ENCODE results near the gene GRIN2A. TPM values are rescaled to one million over a fixed set of nuclear protein-coding genes. Genes with fewer than 3 reads are reported as not detected.

The GRIN2A gene
- total RNA-seq, 1 donor from 2014 or later, result not detected

DNA sequence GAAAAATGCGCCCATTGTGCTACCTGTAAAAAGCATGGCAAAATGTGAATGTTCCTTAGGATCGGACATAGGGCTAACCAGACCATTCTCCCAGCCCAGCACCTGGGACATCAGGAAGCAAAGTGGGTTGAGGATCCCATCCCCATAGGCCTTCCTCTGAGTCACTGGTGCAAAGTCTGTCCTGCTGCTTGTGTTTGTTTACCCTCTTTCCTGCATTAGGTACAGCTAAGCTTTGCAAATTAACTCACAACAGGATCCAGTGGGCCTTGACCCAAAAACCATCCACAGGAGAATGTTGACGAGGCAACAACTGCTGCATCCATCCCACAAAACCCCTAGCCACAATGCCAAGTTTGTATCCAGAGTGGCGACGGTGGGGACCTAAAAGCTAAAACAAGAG, 106.2 kb downstream of the GRIN2A start:
- Mint-ChIP-seq H3K27ac (ENCODE audit: unreplicated experiment) (no peak overlapping the region), H3K4me3 (ENCODE audit: unreplicated experiment) (no peak overlapping the region), H3K4me1 (ENCODE audit: low read depth) (no peaks in the 10 kb centered on the region), H3K27me3 (ENCODE audit: low read depth) (no peaks in the 10 kb centered on the region), H3K9me3 (ENCODE audit: low read depth) (peaks cover 5% of the 10 kb centered on the region), H3K36me3 (ENCODE audit: low read depth) (no peaks in the 10 kb centered on the region)
- TF ChIP-seq, protein P1, sequence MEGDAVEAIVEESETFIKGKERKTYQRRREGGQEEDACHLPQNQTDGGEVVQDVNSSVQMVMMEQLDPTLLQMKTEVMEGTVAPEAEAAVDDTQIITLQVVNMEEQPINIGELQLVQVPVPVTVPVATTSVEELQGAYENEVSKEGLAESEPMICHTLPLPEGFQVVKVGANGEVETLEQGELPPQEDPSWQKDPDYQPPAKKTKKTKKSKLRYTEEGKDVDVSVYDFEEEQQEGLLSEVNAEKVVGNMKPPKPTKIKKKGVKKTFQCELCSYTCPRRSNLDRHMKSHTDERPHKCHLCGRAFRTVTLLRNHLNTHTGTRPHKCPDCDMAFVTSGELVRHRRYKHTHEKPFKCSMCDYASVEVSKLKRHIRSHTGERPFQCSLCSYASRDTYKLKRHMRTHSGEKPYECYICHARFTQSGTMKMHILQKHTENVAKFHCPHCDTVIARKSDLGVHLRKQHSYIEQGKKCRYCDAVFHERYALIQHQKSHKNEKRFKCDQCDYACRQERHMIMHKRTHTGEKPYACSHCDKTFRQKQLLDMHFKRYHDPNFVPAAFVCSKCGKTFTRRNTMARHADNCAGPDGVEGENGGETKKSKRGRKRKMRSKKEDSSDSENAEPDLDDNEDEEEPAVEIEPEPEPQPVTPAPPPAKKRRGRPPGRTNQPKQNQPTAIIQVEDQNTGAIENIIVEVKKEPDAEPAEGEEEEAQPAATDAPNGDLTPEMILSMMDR (IDR thresholded peaks at IDR 0.05), result no peak
- DNase-seq (ENCODE audit: low spot score), result no peak

DNA sequence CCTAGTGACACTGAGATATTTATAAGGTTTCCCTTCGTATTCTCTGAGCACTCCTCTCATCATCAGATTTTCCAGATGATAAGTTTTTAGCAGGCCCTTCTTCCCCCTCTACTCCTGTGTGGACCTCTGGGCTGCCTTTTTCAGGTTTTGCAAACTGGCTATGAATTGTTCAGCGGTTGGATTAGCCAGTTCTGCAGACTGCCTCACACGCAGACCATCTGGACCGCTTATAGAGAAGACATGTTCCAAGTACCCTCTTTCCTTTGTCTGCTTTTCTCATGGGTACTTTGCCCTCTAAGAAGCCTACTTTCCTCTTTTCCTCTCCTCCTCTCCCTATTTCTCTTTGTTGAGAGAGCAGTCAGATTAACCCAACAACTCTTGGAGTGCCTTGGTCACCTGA, 111.6 kb downstream of the GRIN2A start:
- H3K4me3 Mint-ChIP-seq (ENCODE audit: unreplicated experiment), result no peak overlapping the region

DNA sequence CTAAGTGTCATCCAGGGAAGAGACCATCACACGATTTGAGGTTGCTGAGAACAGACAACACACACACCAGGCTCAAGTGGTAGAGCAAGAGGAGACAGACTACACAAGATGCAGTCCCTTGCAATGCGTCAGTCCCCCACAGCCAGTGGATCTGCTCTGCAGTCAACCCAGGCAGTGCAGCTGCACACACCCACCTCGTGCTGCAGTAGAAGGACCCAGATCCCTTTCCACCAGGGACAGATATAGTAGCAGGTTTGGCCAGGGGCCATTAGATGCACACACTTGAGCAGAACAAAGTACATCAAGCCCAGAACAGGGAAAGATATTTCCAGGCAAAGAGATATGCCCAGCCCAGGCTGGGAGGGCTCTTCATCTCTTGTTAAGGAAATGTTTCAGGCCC, 112.9 kb downstream of the GRIN2A start:
- Mint-ChIP-seq H3K27ac (ENCODE audit: unreplicated experiment) (no peak overlapping the region), H3K27me3 (ENCODE audit: low read depth) (no peaks in the 10 kb centered on the region)

More for the DNA sequence above, 111.6 kb downstream of the GRIN2A start:
- Mint-ChIP-seq H3K27me3 (ENCODE audit: low read depth) (no peaks in the 10 kb centered on the region), H3K9me3 (ENCODE audit: low read depth) (peaks cover 2% of the 10 kb centered on the region), H3K4me1 (ENCODE audit: low read depth) (no peaks in the 10 kb centered on the region), H3K27ac (ENCODE audit: unreplicated experiment) (no peak overlapping the region), H3K36me3 (ENCODE audit: low read depth) (no peaks in the 10 kb centered on the region)
- DNase-seq (ENCODE audit: low spot score), result no peak
- TF ChIP-seq, protein P1 (IDR thresholded peaks at IDR 0.05), result no peak

DNA sequence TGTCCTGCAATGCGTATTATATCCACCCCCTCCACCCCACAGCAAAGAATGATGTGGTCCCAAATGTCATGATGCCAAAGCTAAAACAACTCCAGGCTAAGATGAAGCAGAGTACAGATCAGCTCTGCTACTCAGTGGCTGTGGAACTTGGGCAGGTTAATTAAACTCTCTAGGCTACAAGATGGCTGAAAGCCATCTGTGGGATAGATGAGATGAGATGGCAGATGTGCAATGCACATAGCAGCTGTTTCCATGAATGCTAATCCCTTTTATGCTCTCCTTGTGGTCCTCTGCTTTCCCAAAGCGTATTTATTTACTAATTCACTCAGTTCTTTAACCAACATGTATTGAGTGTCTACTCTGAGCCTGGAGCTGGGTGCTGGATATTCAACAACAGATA, 114.4 kb downstream of the GRIN2A start:
- Mint-ChIP-seq H3K36me3 (ENCODE audit: low read depth) (no peaks in the 10 kb centered on the region), H3K4me3 (ENCODE audit: unreplicated experiment) (no peak overlapping the region), H3K27ac (ENCODE audit: unreplicated experiment) (no peak overlapping the region), H3K27me3 (ENCODE audit: low read depth) (no peaks in the 10 kb centered on the region), H3K9me3 (ENCODE audit: low read depth) (peaks cover 6% of the 10 kb centered on the region), H3K4me1 (ENCODE audit: low read depth) (no peaks in the 10 kb centered on the region)
- TF ChIP-seq, protein P1 (IDR thresholded peaks at IDR 0.05), result no peak
- DNase-seq (ENCODE audit: low spot score), result no peak

More for the DNA sequence above, 112.9 kb downstream of the GRIN2A start:
- Mint-ChIP-seq H3K36me3 (ENCODE audit: low read depth) (no peaks in the 10 kb centered on the region), H3K4me3 (ENCODE audit: unreplicated experiment) (no peak overlapping the region), H3K9me3 (ENCODE audit: low read depth) (peaks cover 6% of the 10 kb centered on the region), H3K4me1 (ENCODE audit: low read depth) (no peaks in the 10 kb centered on the region)
- DNase-seq (ENCODE audit: low spot score), result no peak
- TF ChIP-seq, protein P1 (IDR thresholded peaks at IDR 0.05), result no peak

DNA sequence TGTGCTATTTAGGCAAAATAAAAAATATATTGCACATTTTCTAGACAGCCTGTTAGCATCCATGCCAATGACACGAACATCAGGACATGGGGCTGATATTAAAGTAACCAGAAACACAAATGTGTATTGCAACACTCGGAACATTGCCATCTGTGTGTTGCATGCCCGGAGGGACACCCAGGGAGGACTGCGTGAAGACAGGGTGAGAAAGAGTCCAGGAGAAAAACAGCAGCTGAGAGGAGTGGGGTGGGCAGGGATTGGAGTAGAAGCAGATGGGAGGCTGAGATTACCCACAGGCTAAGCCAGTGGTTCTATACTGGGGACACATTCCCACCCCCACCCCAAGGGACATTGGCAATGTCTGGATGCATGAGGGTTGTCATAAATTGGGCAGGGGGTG, 114.8 kb downstream of the GRIN2A start:
- TF ChIP-seq, protein P1 (IDR thresholded peaks at IDR 0.05), result no peak

More for the DNA sequence above, 114.8 kb downstream of the GRIN2A start:
- no peak for DNase-seq (ENCODE audit: low spot score)
- H3K4me3 Mint-ChIP-seq (ENCODE audit: unreplicated experiment), result no peak overlapping the region
- no peak overlapping the region for H3K27ac Mint-ChIP-seq (ENCODE audit: unreplicated experiment)
- peaks cover 6% of the 10 kb centered on the region for H3K9me3 Mint-ChIP-seq (ENCODE audit: low read depth)
- H3K27me3 Mint-ChIP-seq (ENCODE audit: low read depth), result no peaks in the 10 kb centered on the region
- no peaks in the 10 kb centered on the region for H3K36me3 Mint-ChIP-seq (ENCODE audit: low read depth)
- no peaks in the 10 kb centered on the region for H3K4me1 Mint-ChIP-seq (ENCODE audit: low read depth)

Data from chondrocyte (in vitro differentiated cells).